HTR-8/SVneo (cell line): ENCODE results near the gene BRD4.
A peak's percentile ranks its signal among the peaks of the same experiment; 100 is the strongest.
"Not testable (repeated sequence)": the region's sequence is repeated elsewhere in the genome, so short reads cannot be mapped to it uniquely, and the experiment has no call there.

Experiments
- DNase-seq: peaks from one replicate; pipeline ENCODE4 v3.0.0; 2011; ENCODE audit warnings: low spot score, mixed read lengths; ENCODE audit not compliant: insufficient read length
- FAIRE-seq: peaks from 2 replicates; lab custom pipeline; 2011; peaks lifted over from hg19 to GRCh38; lab: Jason Lieb, UNC

BRD4 gene

GRCh38 chr19:15363791-15364190 is 31.5 kb upstream of the BRD4 start:
- not testable (repeated sequence) for FAIRE-seq, DNase-seq

GRCh38 chr19:15363048-15363447 is 30.7 kb upstream of the BRD4 start:
- not testable (repeated sequence) for FAIRE-seq, DNase-seq

GRCh38 chr19:15360015-15360414 is 27.7 kb upstream of the BRD4 start:
- not testable (repeated sequence) for FAIRE-seq, DNase-seq

GRCh38 chr19:15358918-15359317 is 26.6 kb upstream of the BRD4 start:
- DNase-seq (no peak), FAIRE-seq (no peak)

- FAIRE-seq: no peak
- DNase-seq: no peak
Measured at GRCh38 chr19:15357906-15358305, 25.6 kb upstream of the BRD4 start.

GRCh38 chr19:15354566-15355296 is 22.4 kb upstream of the BRD4 start:
- FAIRE-seq (no peak), DNase-seq (no peak)

GRCh38 chr19:15353908-15354307 is 21.6 kb upstream of the BRD4 start:
- FAIRE-seq (no peak), DNase-seq (no peak)

GRCh38 chr19:15352535-15352934 is 20.2 kb upstream of the BRD4 start:
- FAIRE-seq: not testable (repeated sequence)

GRCh38 chr19:15341328-15341727 is 9.0 kb upstream of the BRD4 start:
- FAIRE-seq, DNase-seq: not testable (repeated sequence)

More at GRCh38 chr19:15352535-15352934, 20.2 kb upstream of the BRD4 start:
- DNase-seq: not testable (repeated sequence)

GRCh38 chr19:15340086-15340485 is 7.7 kb upstream of the BRD4 start:
- DNase-seq: no peak
- FAIRE-seq: no peak

- DNase-seq: no peak
- FAIRE-seq: no peak
Measured at GRCh38 chr19:15337202-15337601, 4.9 kb upstream of the BRD4 start.

GRCh38 chr19:15335992-15336391 is 3.7 kb upstream of the BRD4 start:
- not testable (repeated sequence) for DNase-seq, FAIRE-seq

- no peak for FAIRE-seq
- peak; percentile 45 for DNase-seq
Measured at GRCh38 chr19:15331419-15332310, 674 bp downstream of the BRD4 start.

- FAIRE-seq: peak; percentile 44
- peak; percentile 82 for DNase-seq
Measured at GRCh38 chr19:15330801-15331418, 1.4 kb downstream of the BRD4 start.

GRCh38 chr19:15328312-15328711 is 4.0 kb downstream of the BRD4 start:
- DNase-seq (no peak), FAIRE-seq (no peak)

- no peak for DNase-seq
- FAIRE-seq: no peak
Measured at GRCh38 chr19:15324791-15325519, 7.4 kb downstream of the BRD4 start.

GRCh38 chr19:15323496-15324235 is 8.7 kb downstream of the BRD4 start:
- FAIRE-seq: no peak
- no peak for DNase-seq

- no peak for FAIRE-seq
- DNase-seq: no peak
Measured at GRCh38 chr19:15321739-15322138, 10.6 kb downstream of the BRD4 start.

GRCh38 chr19:15320116-15320515 is 12.2 kb downstream of the BRD4 start:
- FAIRE-seq (no peak), DNase-seq (no peak)
